HG02678 (cell line): ENCODE data around the gene REXO4.

Experiments
- ATAC-seq: cut with Tn5 transposase; IDR thresholded peaks from one replicate; pipeline ENCODE4 v1.9.1; 2021; ENCODE audit warnings: mild to moderate bottlenecking, moderate library complexity; ENCODE audit not compliant: unreplicated experiment

The REXO4 gene, protein sequence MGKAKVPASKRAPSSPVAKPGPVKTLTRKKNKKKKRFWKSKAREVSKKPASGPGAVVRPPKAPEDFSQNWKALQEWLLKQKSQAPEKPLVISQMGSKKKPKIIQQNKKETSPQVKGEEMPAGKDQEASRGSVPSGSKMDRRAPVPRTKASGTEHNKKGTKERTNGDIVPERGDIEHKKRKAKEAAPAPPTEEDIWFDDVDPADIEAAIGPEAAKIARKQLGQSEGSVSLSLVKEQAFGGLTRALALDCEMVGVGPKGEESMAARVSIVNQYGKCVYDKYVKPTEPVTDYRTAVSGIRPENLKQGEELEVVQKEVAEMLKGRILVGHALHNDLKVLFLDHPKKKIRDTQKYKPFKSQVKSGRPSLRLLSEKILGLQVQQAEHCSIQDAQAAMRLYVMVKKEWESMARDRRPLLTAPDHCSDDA

DNA sequence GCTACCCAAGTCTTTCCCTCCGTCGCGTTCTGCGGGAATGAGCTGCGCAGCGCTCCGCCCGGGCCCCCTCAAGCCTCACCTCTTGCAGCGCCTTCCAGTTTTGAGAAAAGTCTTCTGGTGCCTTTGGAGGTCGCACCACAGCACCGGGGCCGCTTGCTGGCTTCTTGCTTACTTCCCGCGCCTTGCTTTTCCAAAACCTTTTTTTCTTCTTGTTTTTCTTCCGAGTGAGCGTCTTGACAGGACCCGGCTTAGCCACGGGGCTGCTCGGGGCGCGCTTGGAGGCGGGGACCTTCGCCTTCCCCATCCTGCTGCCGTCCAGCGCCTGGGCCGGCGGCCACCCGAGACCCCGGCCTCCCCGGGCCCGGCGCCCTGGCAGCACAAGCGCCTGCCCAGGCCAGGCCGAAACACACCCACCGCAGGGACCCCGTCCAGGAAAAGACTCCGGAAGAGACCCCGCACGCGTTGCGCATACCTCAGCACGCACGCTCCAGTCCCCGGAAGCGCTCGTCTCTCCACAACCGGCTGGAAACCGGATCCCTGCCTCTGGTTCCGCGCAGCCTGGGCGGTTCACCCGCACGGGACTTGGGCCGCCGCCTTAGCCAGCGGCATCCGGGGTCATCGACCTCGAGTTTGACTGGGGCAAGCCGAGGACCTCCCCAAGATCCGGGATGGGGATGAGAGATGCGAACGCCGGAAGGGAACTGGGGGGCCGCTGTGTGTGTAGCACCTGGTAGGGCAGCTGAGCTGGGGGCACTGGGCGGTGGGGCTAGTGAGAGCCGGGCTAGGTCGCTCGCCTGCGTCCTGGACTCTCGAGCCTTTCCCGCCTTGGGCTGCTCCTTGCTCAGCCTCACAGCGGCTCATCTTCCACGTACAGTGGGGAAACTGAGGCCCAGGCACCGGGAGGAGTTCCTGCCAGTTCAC lies at the start of gene REXO4:
REXO4 (minus strand) TSS at position 470 of the 921 bp plus-strand sequence; CDS start at position 304, 166 bp downstream.
- peak; percentile 81 for ATAC-seq

- ATAC-seq: no peak
These were observed 49.3 kb upstream of the REXO4 start for GRCh38 chr9:133467101-133467500.

- no peak for ATAC-seq
These were observed 48.2 kb upstream of the REXO4 start for GRCh38 chr9:133465984-133466383.

DNA sequence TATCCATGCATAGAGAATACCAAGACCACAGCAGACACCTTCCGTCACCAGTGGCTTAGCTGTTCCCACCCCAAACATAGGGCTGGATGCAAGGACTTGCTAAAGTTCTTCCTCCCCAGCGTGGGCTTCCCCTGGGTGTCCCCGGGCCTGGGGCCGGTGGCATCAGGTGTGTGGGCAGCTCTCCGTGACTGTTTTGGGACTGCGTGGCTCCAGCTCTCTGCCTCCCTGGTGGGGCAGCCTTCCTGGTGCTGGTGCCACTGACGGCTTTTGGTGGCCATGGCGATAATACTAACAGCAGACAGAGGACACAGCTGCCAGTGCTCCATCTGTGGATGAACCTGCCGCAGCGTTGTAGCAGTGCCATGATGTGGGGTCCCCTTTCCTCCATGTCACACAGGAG lies 46.8 kb upstream of the REXO4 start:
- ATAC-seq: no peak

GRCh38 chr9:133463864-133464615 lies 46.2 kb upstream of the REXO4 start:
- ATAC-seq: no peak

- ATAC-seq: no peak
These were observed 45.5 kb upstream of the REXO4 start for GRCh38 chr9:133463234-133463863.

GRCh38 chr9:133461975-133462374 lies 44.2 kb upstream of the REXO4 start:
- no peak for ATAC-seq

DNA sequence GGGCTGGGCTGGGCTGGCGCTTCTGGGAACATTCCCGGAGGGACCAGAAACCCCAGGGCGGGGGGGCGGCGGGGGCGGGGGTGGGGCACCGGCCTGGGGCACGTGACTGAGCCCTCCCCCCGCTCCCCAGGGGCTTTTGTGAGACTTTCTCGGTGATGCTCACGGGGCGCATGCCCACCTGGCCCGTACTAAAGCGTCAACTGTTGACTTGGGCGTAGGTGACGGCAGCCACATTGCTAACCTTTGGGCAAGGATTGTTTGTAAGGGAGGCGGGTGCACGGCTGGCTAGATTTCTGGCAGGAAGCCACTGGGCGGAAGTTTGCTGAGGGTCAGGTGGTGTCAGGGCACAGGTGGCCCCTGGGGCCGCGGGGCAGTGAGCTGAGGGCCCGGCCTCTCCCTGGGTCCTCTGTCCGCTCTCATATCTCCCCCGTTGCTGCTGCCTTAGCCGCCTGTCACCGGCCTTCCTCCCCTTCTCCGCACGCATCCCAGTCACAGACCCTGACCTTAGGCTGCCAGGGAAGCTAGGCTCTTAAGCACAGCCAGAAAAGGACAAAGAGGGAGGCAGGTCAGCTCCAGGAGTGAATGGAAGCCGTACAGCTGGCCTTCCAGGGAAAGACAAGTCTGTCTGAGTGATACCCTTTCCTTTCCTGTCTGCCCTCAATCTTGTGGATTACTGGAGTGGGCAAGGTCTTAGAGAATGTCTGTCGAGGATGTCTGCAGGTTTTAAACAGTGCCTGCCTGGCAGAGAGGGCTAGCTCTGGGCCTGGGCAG lies 42.8 kb upstream of the REXO4 start:
- peak; percentile 27 for ATAC-seq

GRCh38 chr9:133459476-133460404 lies 41.9 kb upstream of the REXO4 start, which contains the start of gene CACFD1:
TSS of gene CACFD1 (plus strand) at chr9:133459978. CDS start at chr9:133460067, 89 bp downstream.
- peak; percentile 76 for ATAC-seq

DNA sequence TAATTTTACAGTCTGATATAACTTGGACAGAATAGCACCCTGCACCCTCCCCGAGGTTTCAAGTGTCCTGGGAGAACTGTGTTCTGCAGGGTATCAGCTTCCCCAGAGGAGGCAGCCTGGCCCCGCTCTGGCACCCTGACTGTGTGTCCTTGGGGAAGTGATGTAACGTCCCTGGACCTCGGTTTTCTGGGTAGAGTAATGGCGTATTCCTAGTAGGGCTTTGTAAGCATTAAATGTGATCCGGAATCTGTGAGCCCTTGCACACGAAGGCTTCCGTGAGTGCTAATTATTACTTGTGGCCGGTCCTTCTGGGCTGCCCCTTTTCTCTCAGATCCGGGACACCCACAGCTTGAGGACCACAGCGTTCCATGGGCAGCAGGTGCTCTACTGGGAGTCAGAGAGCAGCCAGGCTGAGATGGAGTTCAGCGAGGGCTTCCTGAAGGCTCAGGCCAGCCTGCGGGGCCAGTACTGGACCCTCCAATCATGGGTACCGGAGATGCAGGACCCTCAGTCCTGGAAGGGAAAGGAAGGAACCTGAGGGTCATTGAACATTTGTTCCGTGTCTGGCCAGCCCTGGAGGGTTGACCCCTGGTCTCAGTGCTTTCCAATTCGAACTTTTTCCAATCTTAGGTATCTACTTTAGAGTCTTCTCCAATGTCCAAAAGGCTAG lies 41.0 kb upstream of the REXO4 start:
- no peak for ATAC-seq

DNA sequence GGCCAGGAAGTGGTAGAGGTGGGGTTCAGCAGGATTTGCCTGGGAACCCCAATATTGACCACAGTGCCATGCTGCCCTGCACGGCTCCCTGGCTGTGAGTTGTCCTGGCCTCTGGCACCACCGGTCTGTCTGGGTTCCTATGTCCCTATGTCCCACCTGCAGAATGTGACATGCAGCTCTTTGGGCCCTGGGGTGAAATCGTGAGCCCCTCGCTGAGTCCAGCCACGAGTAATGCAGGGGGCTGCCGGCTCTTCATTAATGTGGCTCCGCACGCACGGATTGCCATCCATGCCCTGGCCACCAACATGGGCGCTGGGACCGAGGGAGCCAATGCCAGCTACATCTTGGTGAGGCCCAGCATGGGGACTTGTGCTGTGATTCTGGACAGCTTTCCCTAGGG lies 39.9 kb upstream of the REXO4 start:
- ATAC-seq: no peak

DNA sequence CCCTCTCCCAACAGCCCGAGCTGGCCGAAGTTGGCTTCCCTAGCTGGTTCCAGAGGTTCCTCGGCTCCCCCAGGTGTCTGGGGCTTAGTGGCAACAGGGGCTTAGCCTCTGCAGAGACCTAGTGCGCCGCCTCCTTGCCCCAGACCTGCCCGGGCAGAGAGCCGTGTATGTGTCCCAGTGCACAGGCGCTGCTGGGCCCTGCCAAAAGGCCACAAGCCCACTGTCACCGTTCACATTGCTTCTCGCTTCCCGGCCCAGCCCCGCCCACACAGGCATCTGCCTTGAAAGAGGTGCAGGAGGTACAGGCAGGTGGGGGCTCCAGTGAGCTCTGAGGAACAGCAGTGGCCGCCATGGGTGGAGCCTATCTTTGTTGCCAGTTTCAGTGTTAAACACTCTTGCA lies 39.4 kb upstream of the REXO4 start:
- no peak for ATAC-seq

DNA sequence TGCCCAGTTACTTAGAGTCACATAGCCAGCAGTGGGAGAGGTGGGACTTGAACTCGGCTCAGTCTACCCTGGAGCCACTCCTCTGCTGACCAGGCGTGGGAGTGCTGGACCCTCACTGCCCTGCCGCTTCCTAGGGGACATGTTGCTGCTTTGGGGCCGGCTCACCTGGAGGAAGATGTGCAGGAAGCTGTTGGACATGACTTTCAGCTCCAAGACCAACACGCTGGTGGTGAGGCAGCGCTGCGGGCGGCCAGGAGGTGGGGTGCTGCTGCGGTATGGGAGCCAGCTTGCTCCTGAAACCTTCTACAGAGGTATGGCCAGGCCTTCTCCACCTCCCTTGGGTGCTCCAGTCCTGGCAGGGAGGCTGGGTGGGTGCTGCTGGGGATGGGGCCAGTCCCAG lies 38.6 kb upstream of the REXO4 start:
- no peak for ATAC-seq

DNA sequence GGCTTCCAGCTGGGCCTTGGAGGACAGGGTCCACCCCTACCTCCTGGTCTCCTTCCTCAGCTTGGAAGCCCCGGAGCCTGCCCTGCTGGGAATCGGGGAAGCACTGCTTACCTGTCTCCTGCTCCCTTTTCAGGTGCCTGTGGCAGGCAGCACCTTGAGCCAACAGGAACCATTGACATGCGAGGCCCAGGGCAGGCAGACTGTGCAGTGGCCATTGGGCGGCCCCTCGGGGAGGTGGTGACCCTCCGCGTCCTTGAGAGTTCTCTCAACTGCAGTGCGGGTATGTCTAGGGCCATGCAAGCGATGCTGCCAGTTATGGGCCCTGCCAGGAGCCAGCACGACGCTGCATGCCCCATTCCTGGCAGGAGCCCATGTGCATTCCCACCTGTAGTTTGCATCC lies 38.1 kb upstream of the REXO4 start:
- ATAC-seq: no peak

- ATAC-seq: no peak
These were observed 37.3 kb upstream of the REXO4 start for GRCh38 chr9:133454943-133455673.

GRCh38 chr9:133454325-133454724 lies 36.5 kb upstream of the REXO4 start:
- ATAC-seq: no peak

- no peak for ATAC-seq
These were observed 35.8 kb upstream of the REXO4 start for GRCh38 chr9:133453651-133454050.
